ENCODE data around the gene LRRC15.

The LRRC15 gene

GRCh38 chr3:194360568-194360967 is 9.0 kb downstream of the LRRC15 start:
- no peak for DNase-seq (ENCODE audit: low spot score)

GRCh38 chr3:194357681-194358080 is 11.9 kb downstream of the LRRC15 start:
- no peak for DNase-seq (ENCODE audit: low spot score)

- DNase-seq (ENCODE audit: low spot score), result no peak
Observed at GRCh38 chr3:194355379-194355778, 14.2 kb downstream of the LRRC15 start.

GRCh38 chr3:194354315-194354714 is 15.2 kb downstream of the LRRC15 start:
- no peak for DNase-seq (ENCODE audit: low spot score)

GRCh38 chr3:194352667-194353246 is 16.8 kb downstream of the LRRC15 start:
- no peak for DNase-seq (ENCODE audit: low spot score)

GRCh38 chr3:194351952-194352536 is 17.5 kb downstream of the LRRC15 start:
- no peak for DNase-seq (ENCODE audit: low spot score)

GRCh38 chr3:194351080-194351672 is 18.4 kb downstream of the LRRC15 start, which contains the start of gene CPN2:
Gene CPN2 (minus strand): TSS chr3:194351328. CDS start chr3:194342702, 8,626 bp downstream.
- DNase-seq (ENCODE audit: low spot score), result no peak

GRCh38 chr3:194350726-194351071 is 18.8 kb downstream of the LRRC15 start:
- DNase-seq (ENCODE audit: low spot score), result no peak

- no peak for DNase-seq (ENCODE audit: low spot score)
Observed at GRCh38 chr3:194348354-194348753, 21.2 kb downstream of the LRRC15 start.

GRCh38 chr3:194346621-194347020 is 22.9 kb downstream of the LRRC15 start:
- DNase-seq (ENCODE audit: low spot score), result no peak

- DNase-seq (ENCODE audit: low spot score), result no peak
Observed at GRCh38 chr3:194346035-194346434, 23.5 kb downstream of the LRRC15 start.

GRCh38 chr3:194344012-194344411 is 25.5 kb downstream of the LRRC15 start:
- DNase-seq (ENCODE audit: low spot score), result peak; percentile 68

GRCh38 chr3:194343561-194343893 is 26.0 kb downstream of the LRRC15 start:
- DNase-seq (ENCODE audit: low spot score), result no peak

GRCh38 chr3:194342861-194343560 is 26.5 kb downstream of the LRRC15 start:
- no peak for DNase-seq (ENCODE audit: low spot score)

GRCh38 chr3:194340757-194341400 is 28.7 kb downstream of the LRRC15 start:
- no peak for DNase-seq (ENCODE audit: low spot score)

- no peak for DNase-seq (ENCODE audit: low spot score)
Observed at GRCh38 chr3:194339840-194340239, 29.7 kb downstream of the LRRC15 start.

GRCh38 chr3:194339356-194339755 is 30.2 kb downstream of the LRRC15 start:
- no peak for DNase-seq (ENCODE audit: low spot score)

GRCh38 chr3:194337965-194338753 is 31.4 kb downstream of the LRRC15 start:
- DNase-seq (ENCODE audit: low spot score), result no peak

GRCh38 chr3:194336601-194337355 is 32.8 kb downstream of the LRRC15 start:
- DNase-seq (ENCODE audit: low spot score), result no peak

GRCh38 chr3:194333981-194334320 is 35.6 kb downstream of the LRRC15 start:
- no peak for DNase-seq (ENCODE audit: low spot score)
